BE2C (cell line): Measurements from ENCODE around the gene KCNQ1OT1.

Source experiments
- DNase-seq: peaks from one replicate; pipeline ENCODE4 v3.0.0-alpha.2; 2020
- H3K27me3 ChIP-seq: fragments of 250-450 bp; sonication (Bioruptor Pico); 2 replicates; pipeline ENCODE4 v1.5.1; 2020; ENCODE audit warnings: mild to moderate bottlenecking
- H3K36me3 ChIP-seq: fragments of 250-450 bp; sonication (Bioruptor Pico); 2 replicates; pipeline ENCODE4 v1.5.1; 2020; ENCODE audit warnings: mild to moderate bottlenecking
- H3K4me1 ChIP-seq: fragments of 250-450 bp; sonication (Bioruptor Pico); 2 replicates; pipeline ENCODE4 v1.5.1; 2020
- H3K4me3 ChIP-seq: 2 replicates; pipeline ENCODE4 v1.5.1; 2011; ENCODE audit warnings: low read depth, low read length
- H3K9me3 ChIP-seq: fragments of 250-450 bp; sonication (Bioruptor Pico); 2 replicates; pipeline ENCODE4 v1.5.1; 2020
- TF ChIP-seq, protein P1 (sequence below): IDR thresholded peaks from 2 replicates; pipeline ENCODE4 v1.5.1; 2012; ENCODE audit warnings: mild to moderate bottlenecking, low read depth, low read length

KCNQ1OT1 gene

DNA sequence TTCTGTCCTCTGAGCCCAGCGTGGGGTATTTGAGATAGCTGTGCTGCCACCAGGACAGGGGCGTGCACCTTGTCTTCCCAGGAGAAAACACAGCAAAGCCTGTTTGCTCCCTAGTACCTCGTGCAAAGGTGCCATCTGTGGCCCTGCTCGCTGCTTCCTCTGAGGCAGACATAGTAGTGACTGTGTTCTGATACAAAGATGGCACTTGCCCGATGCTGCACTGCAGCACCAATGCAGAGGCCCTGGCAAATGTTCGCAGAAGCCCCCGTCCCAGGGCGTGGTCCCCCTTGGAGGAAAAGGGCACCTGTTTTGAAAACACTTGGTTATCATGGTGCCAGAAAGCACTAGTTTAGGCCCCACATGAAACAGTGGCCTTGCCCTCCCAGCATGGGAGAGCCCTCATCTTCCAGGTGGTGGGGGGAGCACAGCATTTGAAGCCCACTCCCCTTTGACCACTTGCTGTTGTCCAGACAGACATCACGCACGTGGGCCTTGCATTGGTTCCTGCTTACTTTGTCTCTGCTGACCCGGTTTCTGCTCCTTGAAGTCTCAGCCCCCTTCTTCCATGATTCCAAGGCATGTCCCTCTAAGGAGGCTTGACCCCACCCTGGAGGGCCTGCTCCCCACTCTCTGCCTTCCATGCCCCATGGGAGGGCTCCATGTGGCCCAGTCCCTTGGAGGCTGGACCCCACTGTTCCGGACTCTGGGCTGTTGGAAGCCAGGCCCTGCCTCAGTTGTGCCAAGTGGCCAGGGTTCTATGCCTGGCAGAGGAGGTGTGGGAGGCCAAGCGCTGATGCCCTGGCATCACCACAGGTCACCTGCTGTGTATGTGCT lies 109.4 kb downstream of the KCNQ1OT1 start:
- TF ChIP-seq, protein P1, sequence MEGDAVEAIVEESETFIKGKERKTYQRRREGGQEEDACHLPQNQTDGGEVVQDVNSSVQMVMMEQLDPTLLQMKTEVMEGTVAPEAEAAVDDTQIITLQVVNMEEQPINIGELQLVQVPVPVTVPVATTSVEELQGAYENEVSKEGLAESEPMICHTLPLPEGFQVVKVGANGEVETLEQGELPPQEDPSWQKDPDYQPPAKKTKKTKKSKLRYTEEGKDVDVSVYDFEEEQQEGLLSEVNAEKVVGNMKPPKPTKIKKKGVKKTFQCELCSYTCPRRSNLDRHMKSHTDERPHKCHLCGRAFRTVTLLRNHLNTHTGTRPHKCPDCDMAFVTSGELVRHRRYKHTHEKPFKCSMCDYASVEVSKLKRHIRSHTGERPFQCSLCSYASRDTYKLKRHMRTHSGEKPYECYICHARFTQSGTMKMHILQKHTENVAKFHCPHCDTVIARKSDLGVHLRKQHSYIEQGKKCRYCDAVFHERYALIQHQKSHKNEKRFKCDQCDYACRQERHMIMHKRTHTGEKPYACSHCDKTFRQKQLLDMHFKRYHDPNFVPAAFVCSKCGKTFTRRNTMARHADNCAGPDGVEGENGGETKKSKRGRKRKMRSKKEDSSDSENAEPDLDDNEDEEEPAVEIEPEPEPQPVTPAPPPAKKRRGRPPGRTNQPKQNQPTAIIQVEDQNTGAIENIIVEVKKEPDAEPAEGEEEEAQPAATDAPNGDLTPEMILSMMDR = no peak
- Histone ChIP-seq H3K4me3 (no peak overlapping the region), H3K27me3 (no peaks in the 10 kb centered on the region), H3K9me3 (no peaks in the 10 kb centered on the region), H3K4me1 (no peaks in the 10 kb centered on the region), H3K36me3 (no peaks in the 10 kb centered on the region)
- DNase-seq = no peak

DNA sequence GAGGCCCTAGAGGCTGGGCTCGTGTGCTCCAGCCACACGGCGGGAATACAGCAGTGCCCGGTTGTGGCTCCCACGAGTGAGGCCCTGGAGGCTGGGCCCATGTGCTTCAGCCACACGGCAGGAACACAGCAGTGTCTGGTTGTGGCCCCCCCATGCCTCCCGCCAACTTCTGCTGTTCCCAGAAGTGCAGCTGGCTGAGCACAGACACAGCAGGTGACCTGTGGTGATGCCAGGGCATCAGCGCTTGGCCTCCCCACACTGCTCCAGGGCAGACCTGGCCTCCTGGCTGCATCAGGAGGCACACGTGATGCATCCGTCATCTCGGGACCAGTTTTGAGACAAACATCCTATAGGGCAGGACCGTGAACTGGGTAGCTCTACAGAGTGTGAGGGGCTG lies 110.3 kb downstream of the KCNQ1OT1 start:
- DNase-seq = peak; percentile 1
- Histone ChIP-seq H3K27me3 (no peaks in the 10 kb centered on the region), H3K4me3 (no peak overlapping the region), H3K36me3 (no peaks in the 10 kb centered on the region), H3K9me3 (no peaks in the 10 kb centered on the region), H3K4me1 (no peaks in the 10 kb centered on the region)
- TF ChIP-seq, protein P1 = no peak

DNA sequence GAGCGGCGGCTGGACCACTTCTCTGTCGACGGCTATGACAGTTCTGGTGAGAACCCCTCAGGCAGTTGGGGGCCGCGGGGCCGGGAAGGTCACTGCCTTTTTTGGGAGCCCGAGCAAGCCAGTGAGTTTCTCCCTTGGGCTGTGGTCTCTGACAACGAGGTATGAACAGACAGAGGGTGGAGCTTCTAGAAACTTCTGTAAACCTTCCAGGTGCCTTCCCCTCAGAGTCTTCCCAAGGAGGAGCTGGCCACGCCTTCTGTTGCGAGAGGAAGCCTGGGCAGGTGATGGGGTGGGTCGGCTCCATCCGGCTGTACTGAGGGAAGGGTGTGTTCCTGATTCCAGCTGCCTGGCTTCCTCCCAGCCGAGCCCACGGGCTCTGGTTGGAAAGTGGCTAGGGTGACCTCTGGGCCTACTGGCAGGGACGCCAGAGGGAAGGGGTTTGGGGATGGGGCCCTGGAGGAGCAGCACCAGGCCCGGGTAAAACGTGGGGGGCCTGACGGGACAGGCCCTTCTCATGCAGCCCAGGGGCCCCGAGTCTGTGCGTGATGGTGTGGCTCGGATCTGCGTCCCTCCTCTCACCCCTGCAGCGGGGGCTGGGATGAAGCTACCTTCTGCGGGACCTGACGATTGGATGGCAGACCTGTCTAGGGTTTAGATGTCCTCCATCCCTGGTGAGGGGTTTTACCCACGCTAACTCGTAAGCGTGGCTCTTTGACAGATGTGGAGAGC lies 110.8 kb downstream of the KCNQ1OT1 start:
- H3K27me3 ChIP-seq = no peaks in the 10 kb centered on the region
- H3K4me1 ChIP-seq = no peaks in the 10 kb centered on the region
- TF ChIP-seq, protein P1 = no peak
- H3K9me3 ChIP-seq = no peaks in the 10 kb centered on the region
- no peaks in the 10 kb centered on the region for H3K36me3 ChIP-seq
- peak; percentile 2 for DNase-seq
- H3K4me3 ChIP-seq = no peak overlapping the region

DNA sequence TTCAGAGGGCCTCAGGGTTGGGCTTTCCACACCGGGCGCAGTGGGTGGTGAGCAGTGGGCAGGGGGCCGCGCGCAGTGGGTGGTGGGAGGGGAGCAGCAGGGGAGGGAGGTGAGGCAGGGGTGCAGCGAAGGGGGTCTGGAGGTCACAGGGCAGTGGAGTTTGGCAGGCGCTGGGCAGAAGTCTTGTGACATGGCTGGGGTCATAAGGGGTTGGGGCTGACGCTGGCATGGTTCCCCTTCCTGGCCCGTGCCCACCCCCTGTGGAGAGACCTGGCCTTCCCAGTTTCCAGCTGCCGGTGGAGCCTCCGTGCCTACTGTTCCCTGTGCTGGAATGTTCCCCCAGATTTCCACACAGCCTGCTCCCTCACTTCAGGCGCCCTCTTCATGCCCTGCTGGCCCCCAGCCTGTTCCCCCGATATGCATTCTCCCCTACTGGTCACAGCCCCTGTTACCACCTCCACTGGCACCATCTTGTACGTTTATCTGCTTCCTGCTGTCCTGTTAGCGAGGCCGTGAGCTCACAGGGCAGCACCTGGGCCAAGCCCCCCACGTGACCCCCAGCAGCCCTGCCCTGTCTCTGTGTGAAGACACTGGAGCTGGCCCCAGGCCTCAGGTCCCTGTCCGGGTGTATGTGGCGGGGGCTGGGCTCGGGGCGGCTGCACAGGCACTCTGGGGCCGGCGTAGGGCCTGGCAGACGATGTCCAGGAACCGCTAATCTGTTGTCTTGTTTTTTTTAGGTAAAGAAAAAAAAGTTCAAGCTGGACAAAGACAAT lies 111.6 kb downstream of the KCNQ1OT1 start:
- no peaks in the 10 kb centered on the region for H3K9me3 ChIP-seq
- H3K4me1 ChIP-seq = no peaks in the 10 kb centered on the region
- no peaks in the 10 kb centered on the region for H3K27me3 ChIP-seq
- DNase-seq = peak; percentile 5
- H3K36me3 ChIP-seq = no peaks in the 10 kb centered on the region
- TF ChIP-seq, protein P1 = no peak
- no peak overlapping the region for H3K4me3 ChIP-seq

DNA sequence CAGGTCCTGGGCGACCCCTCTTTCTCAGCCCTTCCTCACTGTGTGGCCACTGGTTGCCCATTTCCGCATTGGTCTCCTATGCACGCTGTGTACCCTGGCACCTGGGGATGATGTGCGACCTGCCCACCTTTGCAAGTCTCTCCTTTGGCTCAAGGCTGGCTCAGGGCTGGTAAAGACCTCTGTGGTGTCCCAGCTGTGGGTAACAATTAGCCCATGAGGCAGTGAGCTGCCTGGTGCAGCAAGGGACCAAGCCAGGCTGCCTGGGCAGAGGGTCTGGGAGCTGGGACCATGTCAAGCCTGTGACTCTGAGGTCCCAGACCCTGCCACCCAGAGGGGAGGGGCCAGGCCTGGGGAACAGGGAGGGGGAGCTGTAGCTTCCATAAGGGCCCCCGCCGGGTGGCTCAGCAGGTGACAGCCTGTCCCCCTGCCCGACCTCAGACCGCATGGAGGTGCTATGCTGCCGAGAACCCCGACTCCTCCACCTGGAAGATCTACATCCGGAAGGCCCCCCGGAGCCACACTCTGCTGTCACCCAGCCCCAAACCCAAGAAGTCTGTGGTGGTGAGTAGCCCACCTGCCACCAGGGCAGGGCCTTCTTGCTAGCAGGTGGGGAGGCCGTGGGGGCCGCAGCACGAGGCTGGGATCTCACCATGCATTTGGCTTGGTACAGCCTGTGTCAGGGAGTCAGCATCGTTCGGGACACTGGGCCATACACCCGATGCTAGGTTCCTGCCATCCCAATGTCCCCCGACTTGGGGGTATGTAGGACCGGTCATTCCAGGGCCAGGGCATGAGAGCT lies 112.5 kb downstream of the KCNQ1OT1 start:
- Histone ChIP-seq H3K9me3 (no peaks in the 10 kb centered on the region), H3K36me3 (no peaks in the 10 kb centered on the region), H3K4me1 (no peaks in the 10 kb centered on the region), H3K27me3 (no peaks in the 10 kb centered on the region), H3K4me3 (no peak overlapping the region)
- no peak for DNase-seq
- TF ChIP-seq, protein P1 = no peak
